Peyer's patch (tissue), 4 donors: ENCODE results near the gene OR5K1.

ENCODE experiments used
- CTCF ChIP-seq, 6 experiments: fragments of 450-650 bp in 4 of 6; fragments of 200-600 bp in 2 of 6; sonication (generic) in 1 of 6; IDR thresholded peaks; one replicate each; pipeline ENCODE4 v1.5.1; 2017 to 2019; ENCODE audit warnings: antibody characterized with exemption in 6 of 6, mild to moderate bottlenecking in 3 of 6, moderate library complexity in 1 of 6
- POLR2A ChIP-seq, 2 donors: fragments of 450-650 bp; IDR thresholded peaks; one replicate each; pipeline ENCODE4 v1.5.1; 2017; ENCODE audit warnings: antibody characterized with exemption in 2 of 2, mild to moderate bottlenecking in 2 of 2, moderate library complexity in 2 of 2

DNA sequence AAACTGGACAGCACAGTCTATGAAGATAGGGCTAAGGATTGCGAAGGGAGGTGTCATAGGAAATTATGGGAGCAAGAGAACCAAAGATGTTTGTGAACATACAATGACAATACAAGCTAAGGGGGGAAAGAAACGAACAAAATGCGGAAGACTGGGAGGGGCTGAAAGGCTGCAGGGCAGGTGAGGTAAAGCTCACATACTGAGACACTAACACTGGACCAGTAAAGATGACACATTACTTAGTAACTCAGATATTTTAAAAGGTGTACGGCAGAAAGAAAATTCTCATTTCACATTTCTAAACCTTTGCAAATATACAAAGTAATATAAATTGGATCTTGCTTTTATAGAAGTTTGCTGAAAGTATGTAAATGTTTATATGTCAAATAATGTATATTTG lies 49.6 kb downstream of the OR5K1 start:
- no peak for TF ChIP-seq CTCF (IDR thresholded peaks at IDR 0.05)
- no peak for TF ChIP-seq POLR2A (IDR thresholded peaks at IDR 0.05)
